ENCODE data around the gene PSAPL1.
"Not testable (repeated sequence)": the region's sequence is repeated elsewhere in the genome, so short reads cannot be mapped to it uniquely, and the experiment has no call there.

The PSAPL1 gene

GRCh38 chr4:7459471-7459870 lies 24.7 kb upstream of the PSAPL1 start:
- DNase-seq (ENCODE audit: low read depth in 2 of 2, low spot score in 1 of 2) = no peak

GRCh38 chr4:7458477-7458876 lies 23.7 kb upstream of the PSAPL1 start:
- DNase-seq (ENCODE audit: low read depth in 2 of 2, low spot score in 1 of 2) = no peak

- DNase-seq (ENCODE audit: low read depth in 2 of 2, low spot score in 1 of 2) = no peak
These were observed 23.3 kb upstream of the PSAPL1 start for GRCh38 chr4:7458066-7458425.

GRCh38 chr4:7457201-7458065 lies 22.7 kb upstream of the PSAPL1 start:
- no peak for DNase-seq (ENCODE audit: low read depth in 2 of 2, low spot score in 1 of 2)

GRCh38 chr4:7452802-7453201 lies 18.1 kb upstream of the PSAPL1 start:
- DNase-seq (ENCODE audit: low read depth in 2 of 2, low spot score in 1 of 2) = not testable (repeated sequence)

GRCh38 chr4:7451800-7452199 lies 17.1 kb upstream of the PSAPL1 start:
- no peak for DNase-seq (ENCODE audit: low read depth in 2 of 2, low spot score in 1 of 2)

GRCh38 chr4:7451434-7451789 lies 16.7 kb upstream of the PSAPL1 start:
- DNase-seq (ENCODE audit: low read depth in 2 of 2, low spot score in 1 of 2) = no peak

- DNase-seq (ENCODE audit: low read depth in 2 of 2, low spot score in 1 of 2) = no peak
These were observed 16.2 kb upstream of the PSAPL1 start for GRCh38 chr4:7450775-7451433.

GRCh38 chr4:7448036-7448435 lies 13.3 kb upstream of the PSAPL1 start:
- DNase-seq (ENCODE audit: low read depth in 2 of 2, low spot score in 1 of 2) = no peak

- DNase-seq (ENCODE audit: low read depth in 2 of 2, low spot score in 1 of 2) = no peak
These were observed 12.5 kb upstream of the PSAPL1 start for GRCh38 chr4:7447236-7447635.

GRCh38 chr4:7444731-7445130 lies 10.0 kb upstream of the PSAPL1 start:
- no peak for DNase-seq (ENCODE audit: low read depth in 2 of 2, low spot score in 1 of 2)

- DNase-seq (ENCODE audit: low read depth in 2 of 2, low spot score in 1 of 2) = no peak
These were observed 9.6 kb upstream of the PSAPL1 start for GRCh38 chr4:7444314-7444713.

GRCh38 chr4:7442574-7443162 lies 7.9 kb upstream of the PSAPL1 start:
- no peak for DNase-seq (ENCODE audit: low read depth in 2 of 2, low spot score in 1 of 2)

GRCh38 chr4:7441201-7441600 lies 6.5 kb upstream of the PSAPL1 start:
- no peak for DNase-seq (ENCODE audit: low read depth in 2 of 2, low spot score in 1 of 2)

- no peak for DNase-seq (ENCODE audit: low read depth in 2 of 2, low spot score in 1 of 2)
These were observed 5.0 kb upstream of the PSAPL1 start for GRCh38 chr4:7439699-7440098.

- no peak for DNase-seq (ENCODE audit: low read depth in 2 of 2, low spot score in 1 of 2)
These were observed 1.5 kb upstream of the PSAPL1 start for GRCh38 chr4:7436256-7436655.

GRCh38 chr4:7435471-7436061 lies 836 bp upstream of the PSAPL1 start:
- DNase-seq (ENCODE audit: low read depth in 2 of 2, low spot score in 1 of 2) = no peak

- no peak for DNase-seq (ENCODE audit: low read depth in 2 of 2, low spot score in 1 of 2)
These were observed 477 bp downstream of the PSAPL1 start for GRCh38 chr4:7434141-7434765.

GRCh38 chr4:7433376-7434140 lies 1.2 kb downstream of the PSAPL1 start:
- no peak for DNase-seq (ENCODE audit: low read depth in 2 of 2, low spot score in 1 of 2)

GRCh38 chr4:7432531-7433375 lies 2.0 kb downstream of the PSAPL1 start:
- DNase-seq (ENCODE audit: low read depth in 2 of 2, low spot score in 1 of 2) = no peak

Data from stimulated activated CD8-positive, alpha-beta memory T cell treated with anti-CD3 and anti-CD28 coated beads, Interleukin-4, amount 100 ng/mL, for 4 hours (primary cell).